HCT116 (cell line): ENCODE data around the gene TXLNA.

Experiments
- CEBPB ChIP-seq: IDR thresholded peaks from 2 replicates; pipeline ENCODE4 v1.6.1; 2012; ENCODE audit warnings: low read depth
- EGR1 ChIP-seq: IDR thresholded peaks from 2 replicates; pipeline ENCODE4 v1.6.1; 2012; ENCODE audit warnings: low read depth
- POLR2A ChIP-seq: IDR thresholded peaks from 2 replicates; pipeline ENCODE4 v1.7.0; 2011; ENCODE audit warnings: borderline replicate concordance; ENCODE audit not compliant: insufficient read depth, insufficient read length; ENCODE audit errors: extremely low read depth
- POLR2AphosphoS5 ChIP-seq: IDR thresholded peaks from 2 replicates; pipeline ENCODE4 v1.6.1; 2011; ENCODE audit warnings: mild to moderate bottlenecking, low read depth, low read length, moderate library complexity
- SIN3A ChIP-seq: IDR thresholded peaks from 2 replicates; pipeline ENCODE4 v1.6.1; 2012; ENCODE audit warnings: low read depth
- SRF ChIP-seq: IDR thresholded peaks from 2 replicates; pipeline ENCODE4 v1.6.1; 2012; ENCODE audit warnings: low read depth
- ZFX ChIP-seq: fragments of 450-650 bp; IDR thresholded peaks from 2 replicates; pipeline ENCODE4 v1.6.1; 2017
- TF ChIP-seq, protein P1 (sequence below), 3 experiments: fragments of 200-600 bp in 1 of 3; sonication (generic) in 1 of 3; IDR thresholded peaks in 2 of 3; conservative IDR thresholded peaks in 1 of 3; 2 replicates each; pipeline ENCODE4 v1.5.1; 2012 to 2017; ENCODE audit warnings: low read depth in 2 of 3, low read length in 2 of 3, antibody characterized with exemption in 1 of 3, borderline replicate concordance in 1 of 3, control low read depth in 1 of 3, mild to moderate bottlenecking in 1 of 3, mixed read lengths in 1 of 3, mixed run types in 1 of 3, moderate library complexity in 1 of 3; ENCODE audit not compliant: insufficient read depth in 1 of 3
- TF ChIP-seq, protein P2 (sequence below): IDR thresholded peaks from 2 replicates; pipeline ENCODE4 v1.6.1; 2012

DNA sequence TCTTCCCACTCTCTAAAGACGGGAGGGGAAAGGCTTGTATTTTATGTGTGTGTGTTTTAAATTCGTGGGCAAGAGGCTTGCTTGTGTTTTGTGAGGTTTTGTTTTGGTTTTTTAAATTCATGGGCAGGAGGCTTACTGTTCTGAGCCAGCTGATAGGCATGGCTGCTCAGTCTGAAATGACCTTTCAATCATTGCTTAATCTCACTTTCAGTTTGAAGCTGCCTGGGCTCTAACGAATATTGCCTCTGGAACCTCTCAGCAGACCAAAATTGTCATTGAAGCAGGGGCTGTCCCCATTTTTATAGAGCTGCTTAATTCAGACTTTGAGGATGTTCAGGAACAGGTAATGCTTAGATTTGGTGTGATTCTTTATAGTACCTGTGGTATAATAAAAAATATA lies 20.3 kb upstream of the TXLNA start:
- TF ChIP-seq, protein P1, sequence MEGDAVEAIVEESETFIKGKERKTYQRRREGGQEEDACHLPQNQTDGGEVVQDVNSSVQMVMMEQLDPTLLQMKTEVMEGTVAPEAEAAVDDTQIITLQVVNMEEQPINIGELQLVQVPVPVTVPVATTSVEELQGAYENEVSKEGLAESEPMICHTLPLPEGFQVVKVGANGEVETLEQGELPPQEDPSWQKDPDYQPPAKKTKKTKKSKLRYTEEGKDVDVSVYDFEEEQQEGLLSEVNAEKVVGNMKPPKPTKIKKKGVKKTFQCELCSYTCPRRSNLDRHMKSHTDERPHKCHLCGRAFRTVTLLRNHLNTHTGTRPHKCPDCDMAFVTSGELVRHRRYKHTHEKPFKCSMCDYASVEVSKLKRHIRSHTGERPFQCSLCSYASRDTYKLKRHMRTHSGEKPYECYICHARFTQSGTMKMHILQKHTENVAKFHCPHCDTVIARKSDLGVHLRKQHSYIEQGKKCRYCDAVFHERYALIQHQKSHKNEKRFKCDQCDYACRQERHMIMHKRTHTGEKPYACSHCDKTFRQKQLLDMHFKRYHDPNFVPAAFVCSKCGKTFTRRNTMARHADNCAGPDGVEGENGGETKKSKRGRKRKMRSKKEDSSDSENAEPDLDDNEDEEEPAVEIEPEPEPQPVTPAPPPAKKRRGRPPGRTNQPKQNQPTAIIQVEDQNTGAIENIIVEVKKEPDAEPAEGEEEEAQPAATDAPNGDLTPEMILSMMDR (IDR thresholded peaks at IDR 0.05 in 2 of 3, conservative IDR thresholded peaks at IDR 0.05 in 1 of 3; ENCODE audit: borderline replicate concordance in 1 of 3, insufficient read depth in 1 of 3, low read depth in 2 of 3, low read length in 2 of 3), result no peak
- TF ChIP-seq POLR2A (no peak), SRF (no peak), CEBPB (no peak), SIN3A (no peak), ZFX (no peak), EGR1 (no peak), POLR2AphosphoS5 (no peak)
- TF ChIP-seq, protein P2, sequence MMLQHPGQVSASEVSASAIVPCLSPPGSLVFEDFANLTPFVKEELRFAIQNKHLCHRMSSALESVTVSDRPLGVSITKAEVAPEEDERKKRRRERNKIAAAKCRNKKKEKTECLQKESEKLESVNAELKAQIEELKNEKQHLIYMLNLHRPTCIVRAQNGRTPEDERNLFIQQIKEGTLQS, result no peak
